ENCODE data around the gene MSH3. TPM values are rescaled to one million over a fixed set of nuclear protein-coding genes. Genes with fewer than 3 reads are reported as not detected.

MSH3 gene
- total RNA-seq, 2 experiments from 2014 or later = 23.0 to 23.4 TPM

GRCh38 chr5:80712919-80713318 is 58.5 kb downstream of the MSH3 start:
- H3K4me3 Mint-ChIP-seq = no peak overlapping the region
- no peak overlapping the region for H3K27ac Mint-ChIP-seq
- ChIA-PET CTCF (no interaction called here), POLR2A (no interaction called here)
- no peak for TF ChIP-seq CTCF (IDR thresholded peaks at IDR 0.05)
- DNase-seq = no peak
- peaks cover 32% of the 10 kb centered on the region for H3K36me3 Mint-ChIP-seq (ENCODE audit: low read depth)
- intact Hi-C loops (cut with micrococcal nuclease) = no loop called here
- H3K27me3 Mint-ChIP-seq = no peaks in the 10 kb centered on the region
- no peaks in the 10 kb centered on the region for H3K9me3 Mint-ChIP-seq
- H3K4me1 Mint-ChIP-seq (ENCODE audit: low read depth) = peaks cover 17% of the 10 kb centered on the region
- no peak for ATAC-seq

GRCh38 chr5:80713631-80714030 is 59.2 kb downstream of the MSH3 start:
- intact Hi-C loops (cut with micrococcal nuclease) = no loop called here
- Mint-ChIP-seq H3K27ac (no peak overlapping the region), H3K4me1 (ENCODE audit: low read depth) (peaks cover 17% of the 10 kb centered on the region)

GRCh38 chr5:80714570-80715298 is 60.3 kb downstream of the MSH3 start:
- Mint-ChIP-seq H3K4me3 (no peak overlapping the region), H3K4me1 (ENCODE audit: low read depth) (peaks cover 17% of the 10 kb centered on the region), H3K27ac (no peak overlapping the region), H3K9me3 (peaks cover 1% of the 10 kb centered on the region), H3K27me3 (no peaks in the 10 kb centered on the region), H3K36me3 (ENCODE audit: low read depth) (peaks cover 38% of the 10 kb centered on the region)
- CTCF ChIA-PET = interaction anchor here (0.8 to 1.7 kb wide), 3 partner anchors 9 to 394 kb away, joined by 3 to 5 read pairs (median 4); no protein-coding TSS in a partner anchor
- POLR2A ChIA-PET = interaction anchor here (0.7 kb wide), 1 partner anchor 407 kb away, joined by 3 read pairs; no protein-coding TSS in a partner anchor
- TF ChIP-seq CTCF (IDR thresholded peaks at IDR 0.05) = no peak
- ATAC-seq = no peak
- no peak for DNase-seq
- intact Hi-C loops (cut with micrococcal nuclease) = no loop called here

More at GRCh38 chr5:80713631-80714030, 59.2 kb downstream of the MSH3 start:
- DNase-seq = no peak
- H3K4me3 Mint-ChIP-seq = no peak overlapping the region
- ChIA-PET POLR2A (no interaction called here), CTCF (no interaction called here)
- H3K9me3 Mint-ChIP-seq = no peaks in the 10 kb centered on the region
- no peak for TF ChIP-seq CTCF (IDR thresholded peaks at IDR 0.05)
- peaks cover 37% of the 10 kb centered on the region for H3K36me3 Mint-ChIP-seq (ENCODE audit: low read depth)
- no peak for ATAC-seq
- no peaks in the 10 kb centered on the region for H3K27me3 Mint-ChIP-seq

- intact Hi-C loops (cut with micrococcal nuclease) = no loop called here
- peaks cover 14% of the 10 kb centered on the region for H3K4me1 Mint-ChIP-seq (ENCODE audit: low read depth)
- ATAC-seq = no peak
- POLR2A ChIA-PET = interaction anchor here (0.8 kb wide), 1 partner anchor 9 kb away, joined by 3 read pairs; no protein-coding TSS in a partner anchor
- H3K27me3 Mint-ChIP-seq = no peaks in the 10 kb centered on the region
- no peak overlapping the region for H3K4me3 Mint-ChIP-seq
- H3K36me3 Mint-ChIP-seq (ENCODE audit: low read depth) = peaks cover 42% of the 10 kb centered on the region
- peaks cover 3% of the 10 kb centered on the region for H3K9me3 Mint-ChIP-seq
- no peak for TF ChIP-seq CTCF (IDR thresholded peaks at IDR 0.05)
- CTCF ChIA-PET = interaction anchor here (1.7 kb wide), 1 partner anchor 393 kb away, joined by 5 read pairs; no protein-coding TSS in a partner anchor
- DNase-seq = no peak
- no peak overlapping the region for H3K27ac Mint-ChIP-seq
These were observed 61.4 kb downstream of the MSH3 start for GRCh38 chr5:80715887-80716286.

GRCh38 chr5:80720181-80720580 is 65.7 kb downstream of the MSH3 start:
- H3K4me1 Mint-ChIP-seq (ENCODE audit: low read depth) = peaks cover 3% of the 10 kb centered on the region
- intact Hi-C loops (cut with micrococcal nuclease) = no loop called here
- H3K36me3 Mint-ChIP-seq (ENCODE audit: low read depth) = peaks cover 39% of the 10 kb centered on the region
- H3K9me3 Mint-ChIP-seq = peaks cover 3% of the 10 kb centered on the region
- ChIA-PET POLR2A (no interaction called here), CTCF (no interaction called here)
- no peak overlapping the region for H3K4me3 Mint-ChIP-seq
- H3K27ac Mint-ChIP-seq = no peak overlapping the region
- H3K27me3 Mint-ChIP-seq = no peaks in the 10 kb centered on the region
- TF ChIP-seq CTCF (IDR thresholded peaks at IDR 0.05) = no peak
- no peak for ATAC-seq
- DNase-seq = no peak
